T47D (cell line): ENCODE data around the gene RBMS3.
"Not testable (repeated sequence)": the region's sequence is repeated elsewhere in the genome, so short reads cannot be mapped to it uniquely, and the experiment has no call there.

Experiments
- DNase-seq, 2 experiments: peaks; one replicate each; pipeline versions ENCODE4 v3.0.0 to v3.0.0-alpha.2; 2011 to 2012; ENCODE audit warnings: low read depth in 1 of 2, low spot score in 1 of 2
- JUND ChIP-seq: IDR thresholded peaks from 2 replicates; pipeline ENCODE4 v1.6.1; 2012; ENCODE audit warnings: low read depth
- in situ Hi-C: cut with HindIII; loops from 2 replicates; pipeline ENCODE4 v1.10.0; 2016; ENCODE audit warnings: low sequenced_read_pairs, low pct_unique_long_range_greater_than_20kb

RBMS3 gene

DNA sequence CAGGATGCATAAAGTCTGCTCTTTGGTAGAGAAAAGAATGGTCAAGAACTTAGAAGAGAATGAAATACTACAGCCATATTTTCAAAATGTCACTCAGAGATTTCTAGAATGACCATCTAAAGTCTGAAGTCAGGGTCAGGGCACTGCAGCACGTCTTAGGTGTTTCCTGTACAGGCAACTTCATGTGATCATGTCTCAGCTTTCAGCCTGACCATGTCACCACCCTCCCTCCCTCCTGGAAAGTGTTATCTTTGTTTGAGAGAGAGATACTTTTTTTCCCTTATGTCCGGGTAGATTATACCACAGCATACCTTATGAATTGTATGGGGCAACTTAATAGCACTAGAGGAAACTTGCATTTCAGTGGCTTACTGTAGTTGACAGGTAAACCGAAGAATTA, 767.6 kb downstream of the RBMS3 start:
- DNase-seq, result no peak
- no peak for TF ChIP-seq JUND
- in situ Hi-C loops, result no loop called here

DNA sequence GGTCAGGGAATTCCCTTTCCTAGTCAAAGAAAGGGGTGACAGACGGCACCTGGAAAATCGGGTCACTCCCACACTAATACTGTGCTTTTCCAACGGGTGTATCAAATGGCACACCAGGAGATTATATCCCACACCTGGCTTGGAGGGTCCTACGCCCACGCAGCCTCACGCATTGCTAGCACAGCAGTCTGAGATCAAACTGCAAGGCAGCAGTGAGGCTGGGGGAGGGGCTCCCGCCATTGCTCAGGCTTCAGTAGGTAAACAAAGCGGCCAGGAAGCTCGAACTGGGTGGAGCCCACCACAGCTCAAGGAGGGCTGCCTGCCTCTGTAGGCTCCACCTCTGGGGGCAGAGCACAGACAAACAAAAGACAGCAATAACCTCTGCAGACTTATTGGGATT, 769.2 kb downstream of the RBMS3 start:
- in situ Hi-C loops, DNase-seq: not testable (repeated sequence)

DNA sequence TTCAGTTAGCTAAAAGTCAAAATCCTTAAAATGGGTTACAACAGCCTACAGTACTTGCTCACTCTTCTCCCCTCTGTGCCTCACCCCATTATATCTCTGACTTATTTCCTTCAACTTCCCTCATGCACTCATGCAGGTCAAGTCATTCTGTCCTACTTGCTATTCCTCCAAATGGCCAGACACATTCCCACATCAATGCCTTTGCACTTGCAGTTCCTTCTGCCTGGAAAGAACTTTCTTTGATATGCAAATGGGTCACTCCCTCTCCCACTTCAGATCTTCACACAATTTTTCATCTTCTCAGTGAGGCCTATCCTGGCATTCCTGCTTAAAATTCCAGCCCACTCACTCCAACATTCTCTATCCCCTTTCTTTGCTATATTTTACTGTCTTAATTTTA, 778.4 kb downstream of the RBMS3 start:
- DNase-seq, result no peak
- no peak for TF ChIP-seq JUND
- in situ Hi-C loops, result no loop called here
